Natural killer cell treated with Interleukin-12 subunit alpha and Interleukin-12 subunit beta and Interleukin-15 and Interleukin-18, amount 100 ng/mL, for 72 hours (primary cell): ENCODE results near the gene DDX49. TPM values are rescaled to one million over a fixed set of nuclear protein-coding genes. Genes with fewer than 3 reads are reported as not detected.

Source experiments
- ATAC-seq, 2 donors: fragments of 150-1000 bp; cut with Tn5 transposase in 1 of 2; sonication (Bioruptor Pico), chemical (Tn5 transposase) in 1 of 2; 2 replicates each; pipeline ENCODE4 v1.10.0; 2021
- DNase-seq: peaks from one replicate; pipeline ENCODE4 v3.0.0; 2022; ENCODE audit warnings: low spot score
- H3K27ac Mint-ChIP-seq, 2 donors: 1 replicate in 1 of 2; 2 replicates in 1 of 2; pipeline ENCODE4 v1.8.0; 2022; ENCODE audit warnings: mixed read lengths in 2 of 2, mild to moderate bottlenecking in 1 of 2, moderate library complexity in 1 of 2
- H3K27me3 Mint-ChIP-seq, 2 donors: 1 replicate in 1 of 2; 2 replicates in 1 of 2; pipeline ENCODE4 v1.8.0; 2022; ENCODE audit warnings: mixed read lengths in 2 of 2
- H3K36me3 Mint-ChIP-seq: one replicate; pipeline ENCODE4 v1.8.0; 2022; ENCODE audit warnings: mixed read lengths
- H3K4me1 Mint-ChIP-seq, 2 donors: 1 replicate in 1 of 2; 2 replicates in 1 of 2; pipeline ENCODE4 v1.8.0; 2022; ENCODE audit warnings: low read depth in 2 of 2, mixed read lengths in 2 of 2, mild to moderate bottlenecking in 1 of 2
- H3K4me3 Mint-ChIP-seq: one replicate; pipeline ENCODE4 v1.8.0; 2022; ENCODE audit warnings: mixed read lengths
- H3K9me3 Mint-ChIP-seq: 2 replicates; pipeline ENCODE4 v1.8.0; 2022; ENCODE audit warnings: mixed read lengths
- total RNA-seq, 2 donors: library from RNA; stranded (reverse); gene quantifications; one replicate each; pipeline ENCODE4 v1.2.3, GENCODE V29; 2022

The DDX49 gene
- total RNA-seq, 2 donors from 2014 or later: 72.7 to 119 TPM

DNA sequence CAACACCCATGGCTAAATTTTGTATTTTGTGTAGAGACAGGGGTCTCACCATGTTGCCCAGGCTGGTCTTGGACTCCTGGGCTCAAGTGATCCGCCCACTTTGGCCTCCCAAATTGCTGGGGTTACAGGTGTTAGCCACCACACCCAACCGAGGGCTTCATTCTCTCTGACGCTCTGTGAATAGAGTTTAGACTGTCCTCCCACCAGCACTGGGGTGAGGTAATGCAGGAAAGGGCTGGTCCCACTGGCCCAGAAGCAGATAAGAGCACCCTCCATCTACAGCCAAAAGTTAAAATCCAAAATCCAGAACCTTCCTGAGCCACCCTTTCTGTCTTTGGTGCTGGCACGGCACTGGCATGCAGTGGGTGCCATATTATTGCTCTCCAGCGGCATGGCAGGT, 53.3 kb downstream of the DDX49 start:
- Mint-ChIP-seq H3K9me3 (no peaks in the 10 kb centered on the region), H3K27ac (no peak overlapping the region), H3K36me3 (no peaks in the 10 kb centered on the region), H3K27me3 (peaks cover 0 to 5% of the 10 kb centered on the region in 2 donors), H3K4me3 (no peak overlapping the region), H3K4me1 (peaks cover 5 to 9% of the 10 kb centered on the region in 2 donors)
- DNase-seq: no peak
- ATAC-seq: no peak

DNA sequence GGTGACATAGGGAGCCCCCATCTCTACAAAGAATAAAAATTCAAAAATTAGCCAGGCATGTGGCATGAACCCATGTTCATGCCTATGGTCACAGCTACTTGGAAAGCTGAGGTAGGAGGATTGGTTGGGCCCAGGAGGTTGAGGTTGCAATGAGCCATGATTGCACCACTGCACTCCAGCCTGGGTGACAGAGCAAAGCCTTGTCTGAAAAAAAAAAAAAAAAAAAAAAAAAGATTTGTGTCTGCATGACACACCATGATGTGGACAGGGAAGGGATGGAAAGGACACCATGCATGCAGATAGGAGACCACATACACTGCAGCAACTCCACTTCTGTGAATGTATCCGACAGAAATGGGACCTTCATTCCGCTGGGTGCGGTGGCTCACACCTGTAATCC, 55.5 kb downstream of the DDX49 start:
- Mint-ChIP-seq H3K4me3 (no peak overlapping the region), H3K27me3 (peaks cover 0 to 3% of the 10 kb centered on the region in 2 donors), H3K4me1 (peaks cover 5% of the 10 kb centered on the region in 2 donors), H3K27ac (no peak overlapping the region), H3K36me3 (no peaks in the 10 kb centered on the region), H3K9me3 (no peaks in the 10 kb centered on the region)
- DNase-seq: no peak
- no peak for ATAC-seq

DNA sequence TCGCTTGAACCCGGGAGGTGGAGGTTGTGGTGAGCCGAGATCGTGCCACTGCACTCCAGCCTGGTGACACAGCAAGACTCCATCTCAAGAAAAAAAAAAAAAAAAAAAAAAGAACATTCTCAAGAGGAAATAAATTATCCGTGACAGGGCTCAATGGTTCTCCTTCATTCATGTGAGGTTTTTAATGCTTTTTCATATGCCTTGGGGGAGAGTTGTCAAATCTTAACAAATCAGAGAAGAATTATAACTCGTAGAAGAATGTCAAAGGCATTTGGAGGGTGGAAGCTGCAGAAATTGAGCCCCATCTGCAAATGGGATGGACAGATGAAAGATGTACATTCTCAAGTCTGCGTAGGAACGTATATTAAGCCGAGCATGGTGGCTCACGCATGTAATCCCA, 56.4 kb downstream of the DDX49 start:
- Mint-ChIP-seq H3K4me1 (peaks cover 5% of the 10 kb centered on the region in 2 donors), H3K4me3 (no peak overlapping the region), H3K27me3 (no peaks in the 10 kb centered on the region), H3K36me3 (no peaks in the 10 kb centered on the region), H3K27ac (no peak overlapping the region), H3K9me3 (no peaks in the 10 kb centered on the region)
- DNase-seq: no peak
- no peak for ATAC-seq

Other genes starting within 250 kb of the DDX49 start
- 1 to 10 TPM; 7.6 to 9.3 TPM for gene CRTC1, start 236.0 kb upstream of the DDX49 start, total RNA-seq
- gene COMP, start 128.4 kb upstream of the DDX49 start, total RNA-seq: not detected
- 100 to 1,000 TPM; 104 to 150 TPM for gene UPF1, start 87.8 kb upstream of the DDX49 start, total RNA-seq
- gene CERS1, start 23.6 kb upstream of the DDX49 start, total RNA-seq: not detected
- 100 to 1,000 TPM; 204 to 275 TPM for gene COPE, start 328 bp upstream of the DDX49 start, total RNA-seq
- gene HOMER3, start 21.5 kb downstream of the DDX49 start, total RNA-seq: under 1 TPM in 1 of 2 donors, not detected in 1; 0.86 TPM
- gene SUGP2, start 113.8 kb downstream of the DDX49 start, total RNA-seq: 100 to 1,000 TPM; 102 to 196 TPM
- gene ARMC6, start 113.9 kb downstream of the DDX49 start, total RNA-seq: 10 to 100 TPM; 22.3 to 43.9 TPM
- 10 to 100 TPM; 18.3 to 22.8 TPM for gene SLC25A42, start 144.3 kb downstream of the DDX49 start, total RNA-seq
- 10 to 100 TPM; 22.0 to 38.1 TPM for gene TMEM161A, start 218.8 kb downstream of the DDX49 start, total RNA-seq